ENCODE data around the gene DGAT2L6.

DGAT2L6 gene

DNA sequence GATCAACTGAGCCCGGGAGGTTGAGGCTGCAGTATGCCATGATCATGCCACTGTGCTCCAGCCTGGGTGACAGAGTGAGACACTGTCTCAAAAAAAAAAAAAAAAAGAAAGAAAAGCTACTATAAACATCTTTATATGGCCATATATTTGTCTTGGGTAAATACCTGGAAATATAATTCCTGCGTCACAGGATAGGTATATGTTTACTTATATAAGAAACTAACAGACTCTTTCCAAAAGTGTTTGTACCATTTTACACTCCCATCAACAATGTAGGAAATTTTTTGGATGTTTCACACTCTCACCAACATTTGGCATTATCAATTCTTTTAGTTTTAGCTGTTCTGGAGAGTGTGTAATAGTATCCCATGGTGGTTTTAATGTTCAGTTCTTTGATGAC is 70.0 kb downstream of the DGAT2L6 start:
- no peak for DNase-seq (ENCODE audit: low spot score)
- H3K27ac ChIP-seq = no peak overlapping the region
- ChIA-PET POLR2A (ENCODE audit: low non-redundant PET) (no interaction called here), CTCF (no interaction called here)
- TF ChIP-seq, protein P1, sequence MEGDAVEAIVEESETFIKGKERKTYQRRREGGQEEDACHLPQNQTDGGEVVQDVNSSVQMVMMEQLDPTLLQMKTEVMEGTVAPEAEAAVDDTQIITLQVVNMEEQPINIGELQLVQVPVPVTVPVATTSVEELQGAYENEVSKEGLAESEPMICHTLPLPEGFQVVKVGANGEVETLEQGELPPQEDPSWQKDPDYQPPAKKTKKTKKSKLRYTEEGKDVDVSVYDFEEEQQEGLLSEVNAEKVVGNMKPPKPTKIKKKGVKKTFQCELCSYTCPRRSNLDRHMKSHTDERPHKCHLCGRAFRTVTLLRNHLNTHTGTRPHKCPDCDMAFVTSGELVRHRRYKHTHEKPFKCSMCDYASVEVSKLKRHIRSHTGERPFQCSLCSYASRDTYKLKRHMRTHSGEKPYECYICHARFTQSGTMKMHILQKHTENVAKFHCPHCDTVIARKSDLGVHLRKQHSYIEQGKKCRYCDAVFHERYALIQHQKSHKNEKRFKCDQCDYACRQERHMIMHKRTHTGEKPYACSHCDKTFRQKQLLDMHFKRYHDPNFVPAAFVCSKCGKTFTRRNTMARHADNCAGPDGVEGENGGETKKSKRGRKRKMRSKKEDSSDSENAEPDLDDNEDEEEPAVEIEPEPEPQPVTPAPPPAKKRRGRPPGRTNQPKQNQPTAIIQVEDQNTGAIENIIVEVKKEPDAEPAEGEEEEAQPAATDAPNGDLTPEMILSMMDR (conservative IDR thresholded peaks at IDR 0.05; ENCODE audit: low read depth) = no peak

DNA sequence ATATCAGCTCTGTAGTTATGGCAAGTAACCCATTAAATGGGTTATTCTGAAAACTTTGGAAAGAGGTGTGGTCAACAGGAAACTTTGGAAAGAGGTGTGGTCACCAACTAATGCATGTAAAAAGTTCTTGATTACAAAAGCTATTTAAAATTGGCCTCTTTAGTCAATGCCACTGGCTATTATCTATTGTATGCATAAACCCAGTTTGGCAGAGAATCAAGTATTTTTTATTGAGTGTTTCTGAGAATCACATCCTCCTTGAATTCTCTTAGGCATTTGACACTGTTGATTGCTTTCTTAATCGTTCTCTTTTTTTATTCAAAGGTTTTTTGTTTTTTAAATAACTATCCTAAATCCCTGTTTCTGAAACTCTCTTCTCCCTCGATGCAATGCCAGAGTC is 75.2 kb downstream of the DGAT2L6 start:
- no peak for DNase-seq (ENCODE audit: low spot score)
- POLR2A ChIA-PET (ENCODE audit: low non-redundant PET) = no interaction called here
- TF ChIP-seq, protein P1 (conservative IDR thresholded peaks at IDR 0.05; ENCODE audit: low read depth) = no peak
- CTCF ChIA-PET = no interaction called here
- no peak overlapping the region for H3K27ac ChIP-seq

DNA sequence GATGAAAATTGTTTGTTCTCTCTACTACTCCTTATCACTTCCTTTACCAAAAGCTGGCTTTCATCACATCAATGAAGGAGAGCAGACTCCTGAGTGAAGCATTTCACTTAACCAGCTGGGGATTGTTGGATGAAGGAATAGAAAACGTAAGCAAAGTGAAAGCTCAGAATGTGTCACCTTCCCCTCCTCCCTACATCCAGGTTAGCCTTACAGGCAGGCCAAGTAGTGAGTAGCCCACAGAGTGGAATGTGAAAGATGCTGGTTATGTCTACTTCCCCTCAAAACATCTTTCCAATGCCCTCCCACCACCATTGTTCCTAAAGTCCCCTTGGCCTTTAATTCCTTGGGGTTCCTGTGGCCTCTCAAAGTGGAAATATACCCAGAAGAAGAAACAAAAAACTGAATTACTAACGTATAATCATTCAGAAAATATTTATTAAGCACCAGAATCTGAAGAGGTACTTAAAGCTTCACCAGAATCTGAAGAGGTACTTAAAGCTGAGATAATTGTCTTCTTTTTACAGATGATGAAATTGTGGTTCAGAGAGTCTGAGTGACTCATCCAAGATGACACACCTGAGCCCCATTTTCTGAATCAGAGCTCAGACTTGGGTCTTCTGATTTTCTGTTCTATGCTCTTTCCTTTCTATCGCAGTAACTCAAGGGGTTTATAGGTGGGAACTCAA is 76.2 kb downstream of the DGAT2L6 start:
- ChIA-PET CTCF (no interaction called here), POLR2A (ENCODE audit: low non-redundant PET) (no interaction called here)
- no peak overlapping the region for H3K27ac ChIP-seq
- TF ChIP-seq, protein P1 (conservative IDR thresholded peaks at IDR 0.05; ENCODE audit: low read depth) = no peak
- peak; percentile 61 for DNase-seq (ENCODE audit: low spot score)

DNA sequence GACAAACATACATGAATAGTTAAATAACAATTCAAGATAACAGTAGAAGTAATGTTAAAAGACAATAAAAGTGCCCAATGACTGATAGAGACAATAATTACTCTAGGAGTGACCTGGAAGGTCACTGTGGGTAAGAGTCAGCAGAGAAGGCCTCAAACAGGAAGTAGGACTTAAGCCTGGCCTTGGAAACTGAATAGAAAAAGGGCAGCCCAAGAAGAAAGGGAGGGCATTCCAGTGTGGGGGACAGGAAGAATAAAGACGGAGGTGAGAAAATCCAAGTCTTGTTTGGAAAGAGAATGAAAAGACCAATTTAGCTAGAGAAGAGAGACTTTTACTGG is 76.7 kb downstream of the DGAT2L6 start:
- ChIA-PET CTCF (no interaction called here), POLR2A (ENCODE audit: low non-redundant PET) (no interaction called here)
- H3K27ac ChIP-seq = no peak overlapping the region
- no peak for DNase-seq (ENCODE audit: low spot score)
- TF ChIP-seq, protein P1 (conservative IDR thresholded peaks at IDR 0.05; ENCODE audit: low read depth) = no peak

DNA sequence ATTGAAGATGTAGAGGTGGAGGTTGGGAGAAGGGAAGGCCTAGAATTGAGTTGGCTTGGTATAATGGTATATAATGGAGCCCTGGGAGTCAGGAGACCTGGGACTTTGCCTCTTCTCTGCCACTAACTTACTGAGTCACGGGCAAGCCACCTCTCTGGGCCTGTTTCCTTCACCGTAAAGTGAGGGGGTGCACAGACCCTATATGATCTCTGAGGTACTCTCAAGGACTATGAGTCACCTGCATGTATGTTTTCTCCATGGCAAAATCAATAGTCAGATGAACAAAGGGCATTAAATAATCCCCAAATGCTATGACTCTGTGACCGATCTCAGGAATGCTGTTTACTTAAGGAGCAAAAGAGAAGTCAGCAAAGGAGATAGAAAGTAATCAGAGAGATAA is 77.6 kb downstream of the DGAT2L6 start:
- DNase-seq (ENCODE audit: low spot score) = no peak
- POLR2A ChIA-PET (ENCODE audit: low non-redundant PET) = no interaction called here
- CTCF ChIA-PET = no interaction called here
- TF ChIP-seq, protein P1 (conservative IDR thresholded peaks at IDR 0.05; ENCODE audit: low read depth) = no peak
- H3K27ac ChIP-seq = no peak overlapping the region
